WTC11 (cell line): Measurements from ENCODE around the gene RAB23. TPM values are rescaled to one million over a fixed set of nuclear protein-coding genes. Genes with fewer than 3 reads are reported as not detected.

Experiments
- ATAC-seq: fragments of 200-7000 bp; cut with Tn5 transposase; 2 replicates; pipeline ENCODE4 v1.10.0; 2021; ENCODE audit warnings: mild to moderate bottlenecking, moderate library complexity
- CTCF ChIA-PET: fragments of 300-600 bp; sonication (Branson Sonifier 250); formaldehyde crosslinking; loops from one replicate; lab custom pipeline; 2021; ENCODE audit warnings: antibody characterized with exemption; lab: Charles Lee
- POLR2A ChIA-PET: fragments of 350-600 bp; sonication (Branson Sonifier 250); formaldehyde crosslinking; loops from one replicate; lab custom pipeline; 2021; ENCODE audit warnings: antibody characterized with exemption; lab: Charles Lee
- DNase-seq: peaks from one replicate; pipeline ENCODE4 v3.0.0; 2021; ENCODE audit warnings: low spot score
- H3K27ac Mint-ChIP-seq: 2 replicates; pipeline ENCODE4 v1.8.0; 2021; ENCODE audit warnings: mixed read lengths
- H3K27me3 Mint-ChIP-seq: 2 replicates; pipeline ENCODE4 v1.8.0; 2021; ENCODE audit warnings: low read depth, mild to moderate bottlenecking, moderate library complexity, mixed read lengths
- H3K36me3 Mint-ChIP-seq: 2 replicates; pipeline ENCODE4 v1.8.0; 2021; ENCODE audit warnings: mixed read lengths
- H3K4me1 Mint-ChIP-seq: 2 replicates; pipeline ENCODE4 v1.8.0; 2022; ENCODE audit warnings: mixed read lengths
- H3K4me3 Mint-ChIP-seq: 2 replicates; pipeline ENCODE4 v1.8.0; 2021; ENCODE audit warnings: mild to moderate bottlenecking, moderate library complexity, mixed read lengths
- H3K9me3 Mint-ChIP-seq: 2 replicates; pipeline ENCODE4 v1.8.0; 2021; ENCODE audit warnings: mixed read lengths
- AFF4 ChIP-seq: sonication (generic); formaldehyde crosslinking; IDR thresholded peaks from 2 replicates; pipeline ENCODE4 v1.8.1; 2023; ENCODE audit warnings: mild to moderate bottlenecking, missing genetic modification reagents, borderline replicate concordance
- ATF6 ChIP-seq: sonication (generic); formaldehyde crosslinking; IDR thresholded peaks from 2 replicates; pipeline ENCODE4 v1.8.1; 2023; ENCODE audit warnings: mild to moderate bottlenecking, missing genetic modification reagents
- CREM ChIP-seq: sonication (generic); formaldehyde crosslinking; IDR thresholded peaks from 2 replicates; pipeline ENCODE4 v1.8.1; 2022; ENCODE audit warnings: mild to moderate bottlenecking, missing genetic modification reagents, moderate library complexity
- E2F4 ChIP-seq: sonication (generic); formaldehyde crosslinking; IDR thresholded peaks from 2 replicates; pipeline ENCODE4 v1.8.1; 2022; ENCODE audit warnings: low read depth, mild to moderate bottlenecking, moderate library complexity, missing genetic modification reagents, borderline replicate concordance
- EMX1 ChIP-seq: fragments of 250-450 bp; sonication (Bioruptor Pico); IDR thresholded peaks from 2 replicates; pipeline ENCODE4 v1.8.0; 2021; ENCODE audit warnings: mild to moderate bottlenecking
- ERG ChIP-seq: fragments of 250-450 bp; sonication (Bioruptor Pico); IDR thresholded peaks from 2 replicates; pipeline ENCODE4 v1.8.0; 2021; ENCODE audit warnings: mild to moderate bottlenecking
- ETV6 ChIP-seq: sonication (generic); formaldehyde crosslinking; IDR thresholded peaks from 2 replicates; pipeline ENCODE4 v1.8.1; 2022; ENCODE audit warnings: mild to moderate bottlenecking, missing genetic modification reagents
- NFE2L1 ChIP-seq: sonication (generic); formaldehyde crosslinking; IDR thresholded peaks from 2 replicates; pipeline ENCODE4 v1.8.1; 2023; ENCODE audit warnings: missing genetic modification reagents
- NFYB ChIP-seq: sonication (generic); formaldehyde crosslinking; conservative IDR thresholded peaks from 2 replicates; pipeline ENCODE4 v1.8.0; 2022; ENCODE audit warnings: low read depth, missing genetic modification reagents
- NR2C2 ChIP-seq: sonication (generic); formaldehyde crosslinking; IDR thresholded peaks from 2 replicates; pipeline ENCODE4 v1.8.0; 2022; ENCODE audit warnings: mild to moderate bottlenecking, missing genetic modification reagents
- PRDM15 ChIP-seq: sonication (generic); formaldehyde crosslinking; IDR thresholded peaks from 2 replicates; pipeline ENCODE4 v1.8.0; 2022; ENCODE audit warnings: missing genetic modification reagents
- SOX15 ChIP-seq: fragments of 250-450 bp; sonication (Bioruptor Pico); IDR thresholded peaks from 2 replicates; pipeline ENCODE4 v1.9.0; 2021; ENCODE audit warnings: mild to moderate bottlenecking
- SP1 ChIP-seq: sonication (generic); formaldehyde crosslinking; conservative IDR thresholded peaks from 2 replicates; pipeline ENCODE4 v1.8.1; 2022; ENCODE audit warnings: missing genetic modification reagents
- TCF7 ChIP-seq: sonication (generic); formaldehyde crosslinking; IDR thresholded peaks from 2 replicates; pipeline ENCODE4 v1.8.0; 2022; ENCODE audit warnings: mild to moderate bottlenecking, low read depth, missing genetic modification reagents, moderate library complexity
- ZNF219 ChIP-seq: sonication (generic); formaldehyde crosslinking; IDR thresholded peaks from 2 replicates; pipeline ENCODE4 v1.8.0; 2023; ENCODE audit warnings: missing genetic modification reagents, mild to moderate bottlenecking, borderline replicate concordance
- ZNF317 ChIP-seq: sonication (generic); formaldehyde crosslinking; IDR thresholded peaks from 2 replicates; pipeline ENCODE4 v1.8.1; 2023; ENCODE audit warnings: low read depth, mild to moderate bottlenecking, moderate library complexity, missing genetic modification reagents, borderline replicate concordance
- total RNA-seq: library from RNA; stranded (reverse); gene quantifications from 3 replicates; pipeline ENCODE4 v1.2.3, GENCODE V29; 2021
- TF ChIP-seq, protein P1 (sequence below): sonication (generic); formaldehyde crosslinking; IDR thresholded peaks from 2 replicates; pipeline ENCODE4 v1.8.1; 2023; ENCODE audit warnings: mild to moderate bottlenecking, moderate library complexity, missing genetic modification reagents
- TF ChIP-seq, protein P2 (sequence below): sonication (generic); formaldehyde crosslinking; IDR thresholded peaks from 2 replicates; pipeline ENCODE4 v1.8.1; 2022; ENCODE audit warnings: mild to moderate bottlenecking, moderate library complexity, missing genetic modification reagents

The RAB23 gene
- total RNA-seq, 1 experiment from 2014 or later, result 11.3 TPM

- no peak for TF ChIP-seq ATF6 (CRISPR knock-in tag)
- TF ChIP-seq SOX15 (CRISPR knock-in tag), result no peak
- no peak for TF ChIP-seq NFYB (CRISPR knock-in tag)
- TF ChIP-seq E2F4 (CRISPR knock-in tag), result no peak
- no peak; the same call in 1 of the 2 replicates for TF ChIP-seq NFE2L1 (CRISPR knock-in tag)
- TF ChIP-seq, protein P1, sequence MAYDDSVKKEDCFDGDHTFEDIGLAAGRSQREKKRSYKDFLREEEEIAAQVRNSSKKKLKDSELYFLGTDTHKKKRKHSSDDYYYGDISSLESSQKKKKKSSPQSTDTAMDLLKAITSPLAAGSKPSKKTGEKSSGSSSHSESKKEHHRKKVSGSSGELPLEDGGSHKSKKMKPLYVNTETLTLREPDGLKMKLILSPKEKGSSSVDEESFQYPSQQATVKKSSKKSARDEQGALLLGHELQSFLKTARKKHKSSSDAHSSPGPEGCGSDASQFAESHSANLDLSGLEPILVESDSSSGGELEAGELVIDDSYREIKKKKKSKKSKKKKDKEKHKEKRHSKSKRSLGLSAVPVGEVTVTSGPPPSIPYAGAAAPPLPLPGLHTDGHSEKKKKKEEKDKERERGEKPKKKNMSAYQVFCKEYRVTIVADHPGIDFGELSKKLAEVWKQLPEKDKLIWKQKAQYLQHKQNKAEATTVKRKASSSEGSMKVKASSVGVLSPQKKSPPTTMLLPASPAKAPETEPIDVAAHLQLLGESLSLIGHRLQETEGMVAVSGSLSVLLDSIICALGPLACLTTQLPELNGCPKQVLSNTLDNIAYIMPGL (CRISPR knock-in tag), result peak; percentile 91
- TF ChIP-seq, protein P2, sequence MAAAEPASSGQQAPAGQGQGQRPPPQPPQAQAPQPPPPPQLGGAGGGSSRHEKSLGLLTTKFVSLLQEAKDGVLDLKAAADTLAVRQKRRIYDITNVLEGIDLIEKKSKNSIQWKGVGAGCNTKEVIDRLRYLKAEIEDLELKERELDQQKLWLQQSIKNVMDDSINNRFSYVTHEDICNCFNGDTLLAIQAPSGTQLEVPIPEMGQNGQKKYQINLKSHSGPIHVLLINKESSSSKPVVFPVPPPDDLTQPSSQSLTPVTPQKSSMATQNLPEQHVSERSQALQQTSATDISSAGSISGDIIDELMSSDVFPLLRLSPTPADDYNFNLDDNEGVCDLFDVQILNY, result peak; percentile 83
- 0 out of 2 replicates have a peak, but pooled peaks have one; percentile 6 for TF ChIP-seq ZNF219 (CRISPR knock-in tag)
- peak; percentile 54; the same call in 1 of the 2 replicates for TF ChIP-seq CREM (CRISPR knock-in tag)
- TF ChIP-seq NR2C2 (CRISPR knock-in tag), result no peak
- TF ChIP-seq SP1 (CRISPR knock-in tag), result peak; percentile 85
- TF ChIP-seq ERG (CRISPR knock-in tag), result no peak
Observed at GRCh38 chr6:57221191-57221935, 744 bp downstream of the RAB23 start (continued).

- CTCF ChIA-PET, result no interaction called here
- Mint-ChIP-seq H3K9me3 (peaks cover 16% of the 10 kb centered on the region), H3K4me3 (peak overlapping the region; percentile 64), H3K36me3 (peaks cover 16% of the 10 kb centered on the region), H3K27me3 (no peaks in the 10 kb centered on the region), H3K4me1 (peaks cover 50% of the 10 kb centered on the region), H3K27ac (no peak overlapping the region)
- ATAC-seq (no peak), DNase-seq (no peak)
- POLR2A ChIA-PET, result no interaction called here
- TF ChIP-seq ZNF317 (CRISPR knock-in tag) (no peak), ZNF219 (CRISPR knock-in tag) (no peak), ETV6 (CRISPR knock-in tag) (no peak), AFF4 (CRISPR knock-in tag) (no peak), TCF7 (CRISPR knock-in tag) (no peak), PRDM15 (CRISPR knock-in tag) (no peak), SOX15 (CRISPR knock-in tag) (no peak), EMX1 (CRISPR knock-in tag) (no peak)
Observed at GRCh38 chr6:57220083-57220703, 1.9 kb downstream of the RAB23 start.
